Epithelial cell of esophagus (primary cell): ENCODE data around the gene NT5E.

ENCODE experiments used
- DNase-seq: peaks from one replicate; pipeline ENCODE4 v3.0.0; 2010; ENCODE audit warnings: low read depth
- H3K4me3 ChIP-seq: 2 replicates; pipeline ENCODE4 v1.5.1; 2011; ENCODE audit warnings: mild to moderate bottlenecking, low read length, control low read depth
- CTCF ChIP-seq: IDR thresholded peaks from 2 replicates; pipeline ENCODE4 v1.5.1; 2011; ENCODE audit warnings: low read depth, mild to moderate bottlenecking, low read length, control low read depth, inconsistent platforms; ENCODE audit not compliant: insufficient read depth; ENCODE audit errors: missing control alignments

NT5E gene

GRCh38 chr6:85435851-85436250 lies 14.0 kb upstream of the NT5E start:
- H3K4me3 ChIP-seq: no peak overlapping the region
- TF ChIP-seq CTCF: no peak
- no peak for DNase-seq

- DNase-seq: no peak
- TF ChIP-seq CTCF: no peak
- no peak overlapping the region for H3K4me3 ChIP-seq
Measured at GRCh38 chr6:85436411-85436810, 13.5 kb upstream of the NT5E start.

- H3K4me3 ChIP-seq: no peak overlapping the region
- DNase-seq: no peak
- no peak for TF ChIP-seq CTCF
Measured at GRCh38 chr6:85436939-85437495, 12.9 kb upstream of the NT5E start.

GRCh38 chr6:85443349-85444117 lies 6.3 kb upstream of the NT5E start:
- no peak overlapping the region for H3K4me3 ChIP-seq
- no peak for DNase-seq
- no peak for TF ChIP-seq CTCF

- H3K4me3 ChIP-seq: peak overlapping the region; percentile 68
- peak; percentile 68 for DNase-seq
- no peak for TF ChIP-seq CTCF
Measured at GRCh38 chr6:85449388-85449817, 480 bp upstream of the NT5E start.

- H3K4me3 ChIP-seq: peak overlapping the region; percentile 13
- TF ChIP-seq CTCF: no peak
- no peak for DNase-seq
Measured at GRCh38 chr6:85451565-85452306, 1.9 kb downstream of the NT5E start.

GRCh38 chr6:85452441-85452881 lies 2.6 kb downstream of the NT5E start:
- DNase-seq: peak; percentile 53
- TF ChIP-seq CTCF: no peak
- no peak overlapping the region for H3K4me3 ChIP-seq
